Hepatocyte (in vitro differentiated cells): ENCODE results near the gene PPP6C. TPM values are rescaled to one million over a fixed set of nuclear protein-coding genes. Genes with fewer than 3 reads are reported as not detected.
A peak's percentile ranks its signal among the peaks of the same experiment; 100 is the strongest.
"Not testable (repeated sequence)": the region's sequence is repeated elsewhere in the genome, so short reads cannot be mapped to it uniquely, and the experiment has no call there.

Experiments
- DNase-seq: peaks from one replicate; pipeline ENCODE4 v3.0.0-alpha.2; 2016; ENCODE audit warnings: low spot score
- H2AFZ ChIP-seq: fragments of 200-600 bp; sonication (generic); 2 replicates; pipeline ENCODE4 v1.6.0; 2016; ENCODE audit warnings: antibody characterized with exemption, mild to moderate bottlenecking
- H3K27ac ChIP-seq: fragments of 200-600 bp; sonication (generic); 2 replicates; pipeline ENCODE4 v1.5.1; 2016; ENCODE audit warnings: mild to moderate bottlenecking
- H3K27me3 ChIP-seq: fragments of 200-600 bp; sonication (generic); 2 replicates; pipeline ENCODE4 v1.6.1; 2016
- H3K36me3 ChIP-seq: fragments of 200-600 bp; sonication (generic); replicated peaks from 2 replicates; pipeline ENCODE4 v1.5.1; 2016; ENCODE audit warnings: low read depth; ENCODE audit not compliant: insufficient read depth
- H3K4me1 ChIP-seq: fragments of 200-600 bp; sonication (generic); 2 replicates; pipeline ENCODE4 v1.5.1; 2016; ENCODE audit warnings: mild to moderate bottlenecking, moderate library complexity; ENCODE audit not compliant: insufficient read depth
- H3K4me2 ChIP-seq: fragments of 200-600 bp; sonication (generic); 2 replicates; pipeline ENCODE4 v1.6.0; 2016
- H3K4me3 ChIP-seq: fragments of 200-600 bp; sonication (generic); 2 replicates; pipeline ENCODE4 v1.5.1; 2016; ENCODE audit warnings: mild to moderate bottlenecking
- H3K79me2 ChIP-seq: fragments of 200-600 bp; sonication (generic); 2 replicates; pipeline ENCODE4 v1.6.0; 2017; ENCODE audit warnings: mild to moderate bottlenecking
- H3K9me2 ChIP-seq: fragments of 200-600 bp; sonication (generic); replicated peaks from 2 replicates; pipeline ENCODE4 v1.6.0; 2017; ENCODE audit warnings: mild to moderate bottlenecking; ENCODE audit not compliant: insufficient read depth
- H3K9me3 ChIP-seq: fragments of 200-600 bp; sonication (generic); 2 replicates; pipeline ENCODE4 v1.5.1; 2016; ENCODE audit warnings: low read depth, mild to moderate bottlenecking
- H4K20me1 ChIP-seq: fragments of 200-600 bp; sonication (generic); 2 replicates; pipeline ENCODE4 v1.6.0; 2016; ENCODE audit warnings: mild to moderate bottlenecking; ENCODE audit not compliant: insufficient read depth, poor library complexity, severe bottlenecking
- EZH2 ChIP-seq: fragments of 200-600 bp; sonication (generic); IDR thresholded peaks from 2 replicates; pipeline ENCODE4 v1.6.1; 2016; ENCODE audit warnings: antibody characterized with exemption, mild to moderate bottlenecking, borderline replicate concordance
- EZH2phosphoT487 ChIP-seq: fragments of 200-600 bp; sonication (generic); IDR thresholded peaks from one replicate; pipeline ENCODE4 v1.6.1; 2018; ENCODE audit warnings: antibody characterized with exemption, mild to moderate bottlenecking, low read depth, moderate library complexity; ENCODE audit not compliant: unreplicated experiment, severe bottlenecking
- WGBS: methylation state at CpG from one replicate; pipeline ENCODE4 v1.1.6; 2016; ENCODE audit warnings: low lambda C conversion rate; ENCODE audit errors: missing lambda C conversion rate; 5-methylcytosine and 5-hydroxymethylcytosine counted together
- polyA plus RNA-seq: library from polyadenylated mRNA; unstranded; fragments of >200 nt; fragmentation: Nextera tagmentation; extraction: Ambion mirVana; gene quantifications from 2 replicates; pipeline ENCODE4 v1.2.1, GENCODE V29; 2016
- total RNA-seq: library from RNA; depleted of rRNA; stranded (reverse); fragments of >200 nt; gene quantifications from 2 replicates; pipeline ENCODE4 v1.2.3, GENCODE V29; 2014
- TF ChIP-seq, protein P1 (sequence below): fragments of 200-600 bp; sonication (generic); IDR thresholded peaks from 2 replicates; pipeline ENCODE4 v1.5.1; 2016; ENCODE audit warnings: antibody characterized with exemption, mild to moderate bottlenecking; ENCODE audit not compliant: poor library complexity

PPP6C gene
- total and polyA plus RNA-seq, 2 experiments from 2014 or later, result 24.7 to 36.2 TPM

DNA sequence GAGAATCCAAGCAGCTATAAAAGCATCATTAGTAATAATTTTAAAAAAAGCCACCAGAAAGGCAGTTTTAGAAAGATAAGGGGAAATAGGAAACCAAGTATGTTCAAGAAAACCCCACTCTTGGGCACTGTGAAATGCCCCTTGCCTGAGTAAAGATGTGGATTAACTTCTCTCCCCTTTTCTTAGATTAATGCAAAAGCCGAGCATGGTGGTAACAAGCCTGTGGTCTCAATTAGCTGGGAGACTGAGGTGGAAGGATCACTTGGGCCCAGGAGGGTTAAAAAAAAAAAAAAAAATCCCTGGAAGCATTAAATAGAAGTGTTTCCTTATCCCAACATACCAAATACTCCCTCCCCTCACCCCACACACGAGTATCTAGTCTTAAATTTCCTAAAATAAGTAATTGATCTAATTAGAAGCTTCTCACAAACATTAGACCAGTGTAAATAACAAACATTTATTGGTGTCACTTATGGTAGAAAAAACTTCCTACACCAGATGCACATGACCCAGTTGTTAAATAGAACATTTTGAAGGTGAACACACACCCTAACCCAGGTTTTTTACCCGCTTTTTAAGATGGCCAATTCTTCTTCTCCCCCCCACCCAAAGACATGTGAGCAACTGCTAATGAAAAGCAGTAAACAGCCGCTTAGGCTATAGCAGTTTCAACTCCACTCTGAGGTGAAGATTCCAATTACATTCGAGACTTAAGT lies 46.4 kb upstream of the PPP6C start:
- peak overlapping the region; percentile 87 for H3K4me2 ChIP-seq
- peaks cover 58% of the 10 kb centered on the region for H3K79me2 ChIP-seq
- DNase-seq, result no peak
- H4K20me1 ChIP-seq, result peaks cover 64% of the 10 kb centered on the region
- H3K27me3 ChIP-seq, result no peaks in the 10 kb centered on the region
- TF ChIP-seq, protein P1, sequence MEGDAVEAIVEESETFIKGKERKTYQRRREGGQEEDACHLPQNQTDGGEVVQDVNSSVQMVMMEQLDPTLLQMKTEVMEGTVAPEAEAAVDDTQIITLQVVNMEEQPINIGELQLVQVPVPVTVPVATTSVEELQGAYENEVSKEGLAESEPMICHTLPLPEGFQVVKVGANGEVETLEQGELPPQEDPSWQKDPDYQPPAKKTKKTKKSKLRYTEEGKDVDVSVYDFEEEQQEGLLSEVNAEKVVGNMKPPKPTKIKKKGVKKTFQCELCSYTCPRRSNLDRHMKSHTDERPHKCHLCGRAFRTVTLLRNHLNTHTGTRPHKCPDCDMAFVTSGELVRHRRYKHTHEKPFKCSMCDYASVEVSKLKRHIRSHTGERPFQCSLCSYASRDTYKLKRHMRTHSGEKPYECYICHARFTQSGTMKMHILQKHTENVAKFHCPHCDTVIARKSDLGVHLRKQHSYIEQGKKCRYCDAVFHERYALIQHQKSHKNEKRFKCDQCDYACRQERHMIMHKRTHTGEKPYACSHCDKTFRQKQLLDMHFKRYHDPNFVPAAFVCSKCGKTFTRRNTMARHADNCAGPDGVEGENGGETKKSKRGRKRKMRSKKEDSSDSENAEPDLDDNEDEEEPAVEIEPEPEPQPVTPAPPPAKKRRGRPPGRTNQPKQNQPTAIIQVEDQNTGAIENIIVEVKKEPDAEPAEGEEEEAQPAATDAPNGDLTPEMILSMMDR, result no peak
- no peak for TF ChIP-seq EZH2phosphoT487
- no peak for TF ChIP-seq EZH2
- H3K4me3 ChIP-seq, result peak overlapping the region; percentile 12
- 73% methylated on average over 5 of the region's 5 CpGs for WGBS
- H2AFZ ChIP-seq, result no peak overlapping the region
- no peaks in the 10 kb centered on the region for H3K9me3 ChIP-seq
- peak overlapping the region; percentile 27 for H3K27ac ChIP-seq
- peaks cover 18% of the 10 kb centered on the region for H3K36me3 ChIP-seq
- no peaks in the 10 kb centered on the region for H3K9me2 ChIP-seq
- peaks cover 38% of the 10 kb centered on the region for H3K4me1 ChIP-seq

DNA sequence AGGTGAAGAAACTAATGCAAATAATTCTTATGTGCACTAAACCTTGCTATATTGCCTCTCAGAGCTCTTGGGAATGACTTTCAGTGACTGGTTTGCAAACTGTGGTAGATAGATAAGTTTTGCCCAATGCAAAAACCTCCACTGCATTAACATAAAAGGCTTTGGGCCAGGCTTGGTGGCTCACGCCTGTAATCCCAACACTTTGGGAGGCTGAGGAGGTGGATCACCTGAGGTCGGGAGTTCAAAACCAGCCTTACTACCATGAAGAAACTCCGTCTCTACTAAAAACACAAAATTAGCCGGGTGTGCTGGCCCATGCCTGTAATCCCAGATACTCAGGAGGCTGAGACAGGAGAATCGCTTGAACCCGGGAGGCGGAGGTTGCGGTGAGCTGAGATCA lies 44.5 kb upstream of the PPP6C start:
- not testable (repeated sequence) for H3K9me3 ChIP-seq, H3K27me3 ChIP-seq, H2AFZ ChIP-seq, H3K4me2 ChIP-seq, H3K4me3 ChIP-seq, DNase-seq, H3K9me2 ChIP-seq
- WGBS, result 92% methylated on average over 8 of the region's 8 CpGs
- Histone ChIP-seq H3K36me3 (peaks cover 13% of the 10 kb centered on the region), H3K79me2 (peaks cover 39% of the 10 kb centered on the region), H4K20me1 (peaks cover 46% of the 10 kb centered on the region), H3K4me1 (peaks cover 33% of the 10 kb centered on the region), H3K27ac (peak overlapping the region; percentile 48)

DNA sequence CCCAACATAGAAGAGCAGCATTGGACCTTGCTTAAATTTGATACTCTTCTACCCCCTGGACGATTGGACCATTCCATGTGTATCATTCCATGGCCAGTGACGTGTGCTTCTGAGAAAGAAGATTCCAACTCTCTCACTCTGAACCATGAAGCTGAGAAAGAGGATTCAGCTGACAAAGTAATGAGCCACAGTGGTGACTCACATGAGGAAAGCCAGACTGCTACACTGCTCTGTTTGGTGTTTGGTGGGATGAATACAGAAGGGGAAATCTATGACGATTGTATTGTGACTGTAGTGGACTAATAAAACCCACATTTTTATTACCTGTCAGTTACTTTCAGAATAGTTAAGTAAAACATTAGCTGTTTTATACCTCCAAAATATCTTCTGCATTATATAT lies 44.1 kb upstream of the PPP6C start:
- no peak overlapping the region for H2AFZ ChIP-seq
- H4K20me1 ChIP-seq, result peaks cover 42% of the 10 kb centered on the region
- 52% methylated on average over 3 of the region's 3 CpGs for WGBS
- peaks cover 35% of the 10 kb centered on the region for H3K79me2 ChIP-seq
- peaks cover 13% of the 10 kb centered on the region for H3K36me3 ChIP-seq
- H3K27me3 ChIP-seq, result no peaks in the 10 kb centered on the region
- H3K4me2 ChIP-seq, result no peak overlapping the region
- no peak overlapping the region for H3K4me3 ChIP-seq
- H3K9me2 ChIP-seq, result no peaks in the 10 kb centered on the region
- peaks cover 29% of the 10 kb centered on the region for H3K4me1 ChIP-seq
- H3K27ac ChIP-seq, result peak overlapping the region; percentile 67
- H3K9me3 ChIP-seq, result no peaks in the 10 kb centered on the region
- TF ChIP-seq EZH2phosphoT487, result no peak
- TF ChIP-seq EZH2, result no peak
- TF ChIP-seq, protein P1, result no peak
- peak; percentile 76 for DNase-seq

DNA sequence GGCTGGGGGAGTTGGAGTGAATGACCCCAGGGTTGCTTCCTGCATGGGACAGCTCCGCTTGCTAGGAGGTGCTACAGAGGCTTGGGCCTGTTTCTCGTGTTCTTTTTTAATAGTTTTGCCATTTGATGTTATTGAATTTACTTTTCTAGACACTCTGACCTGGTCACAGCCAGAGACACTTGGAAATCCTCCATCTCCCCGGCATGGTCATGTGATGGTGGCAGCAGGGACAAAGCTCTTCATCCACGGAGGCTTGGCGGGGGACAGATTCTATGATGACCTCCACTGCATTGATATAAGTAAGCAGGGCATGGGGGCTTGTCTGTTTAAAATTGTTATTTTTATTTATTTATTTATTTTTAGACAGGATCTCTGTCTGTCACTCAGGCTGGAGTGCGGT lies 38.2 kb upstream of the PPP6C start:
- Histone ChIP-seq H3K9me3 (no peaks in the 10 kb centered on the region), H3K4me1 (no peaks in the 10 kb centered on the region), H3K79me2 (no peaks in the 10 kb centered on the region), H3K4me3 (no peak overlapping the region), H3K4me2 (no peak overlapping the region), H2AFZ (no peak overlapping the region), H3K27me3 (no peaks in the 10 kb centered on the region), H4K20me1 (no peaks in the 10 kb centered on the region), H3K9me2 (no peaks in the 10 kb centered on the region), H3K27ac (no peak overlapping the region), H3K36me3 (no peaks in the 10 kb centered on the region)
- WGBS, result 94% methylated on average over 6 of the region's 6 CpGs
- DNase-seq, result no peak
- TF ChIP-seq EZH2phosphoT487 (no peak), EZH2 (no peak)
- TF ChIP-seq, protein P1, result no peak

DNA sequence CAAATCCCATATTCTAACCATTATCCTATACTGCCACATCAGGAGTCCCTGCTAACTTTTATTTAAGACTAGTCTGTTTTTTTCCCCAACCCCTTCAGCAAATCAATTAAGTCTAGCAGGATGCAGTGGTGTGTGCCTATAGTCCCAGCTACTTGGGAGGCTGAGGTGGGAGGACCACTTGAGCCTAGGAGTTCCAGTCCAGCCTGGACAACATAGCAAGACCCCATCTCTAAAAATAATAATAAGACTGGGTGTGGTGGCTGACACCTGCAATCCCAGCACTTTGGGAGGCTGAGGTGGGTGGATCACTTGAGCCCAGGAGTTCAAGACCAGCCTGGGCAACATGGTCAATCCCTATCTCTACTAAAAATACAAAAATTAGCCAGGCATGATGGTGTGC lies 35.3 kb upstream of the PPP6C start:
- H3K9me3 ChIP-seq, H3K79me2 ChIP-seq, H3K4me3 ChIP-seq, H3K27ac ChIP-seq, H4K20me1 ChIP-seq, H3K4me1 ChIP-seq, H3K36me3 ChIP-seq, H3K9me2 ChIP-seq, DNase-seq, H3K4me2 ChIP-seq, H3K27me3 ChIP-seq, H2AFZ ChIP-seq: not testable (repeated sequence)
